Activated B cell treated with CpG ODN at 0.5 μM for 24 hours (primary cell): ENCODE results near the gene ICE2. TPM values are rescaled to one million over a fixed set of nuclear protein-coding genes. Genes with fewer than 3 reads are reported as not detected.
A peak's percentile ranks its signal among the peaks of the same experiment; 100 is the strongest.

Experiments
- ATAC-seq: fragments of 200-7000 bp; cut with Tn5 transposase; one replicate; pipeline ENCODE4 v1.10.0; 2021; ENCODE audit warnings: low read depth, mild to moderate bottlenecking, moderate library complexity
- CTCF ChIA-PET: fragments of 350-600 bp; sonication (Branson Sonifier 250); formaldehyde crosslinking; loops from one replicate; lab custom pipeline; 2021; ENCODE audit warnings: antibody characterized with exemption; lab: Charles Lee
- POLR2A ChIA-PET: fragments of 350-600 bp; sonication (Branson Sonifier 250); formaldehyde crosslinking; loops from one replicate; lab custom pipeline; 2021; ENCODE audit warnings: antibody characterized with exemption; lab: Charles Lee
- DNase-seq: peaks from one replicate; pipeline ENCODE4 v3.0.0; 2022
- H3K27ac Mint-ChIP-seq: one replicate; pipeline ENCODE4 v1.8.0; 2020; ENCODE audit warnings: mixed read lengths
- H3K27me3 Mint-ChIP-seq: one replicate; pipeline ENCODE4 v1.8.0; 2021; ENCODE audit warnings: mixed read lengths
- H3K36me3 Mint-ChIP-seq: one replicate; pipeline ENCODE4 v1.8.0; 2021; ENCODE audit warnings: low read depth, mixed read lengths
- H3K4me1 Mint-ChIP-seq: one replicate; pipeline ENCODE4 v1.8.0; 2021; ENCODE audit warnings: mixed read lengths
- H3K4me3 Mint-ChIP-seq: one replicate; pipeline ENCODE4 v1.8.0; 2020; ENCODE audit warnings: mild to moderate bottlenecking, mixed read lengths
- H3K9me3 Mint-ChIP-seq: one replicate; pipeline ENCODE4 v1.8.0; 2020; ENCODE audit warnings: mixed read lengths
- CTCF ChIP-seq: fragments of 200-600 bp; IDR thresholded peaks from one replicate; pipeline ENCODE4 v1.8.0; 2022; ENCODE audit warnings: antibody characterized with exemption, mild to moderate bottlenecking
- intact Hi-C: fragments of 100-400 bp; cut with micrococcal nuclease; formaldehyde crosslinking; loops from one replicate; pipeline ENCODE4 v1.15.1; 2024
- total RNA-seq: library from RNA; stranded (reverse); gene quantifications from 2 replicates; pipeline ENCODE4 v1.2.3, GENCODE V29; 2022

Gene ICE2
- total RNA-seq, 1 donor from 2014 or later, result 78.0 TPM

DNA sequence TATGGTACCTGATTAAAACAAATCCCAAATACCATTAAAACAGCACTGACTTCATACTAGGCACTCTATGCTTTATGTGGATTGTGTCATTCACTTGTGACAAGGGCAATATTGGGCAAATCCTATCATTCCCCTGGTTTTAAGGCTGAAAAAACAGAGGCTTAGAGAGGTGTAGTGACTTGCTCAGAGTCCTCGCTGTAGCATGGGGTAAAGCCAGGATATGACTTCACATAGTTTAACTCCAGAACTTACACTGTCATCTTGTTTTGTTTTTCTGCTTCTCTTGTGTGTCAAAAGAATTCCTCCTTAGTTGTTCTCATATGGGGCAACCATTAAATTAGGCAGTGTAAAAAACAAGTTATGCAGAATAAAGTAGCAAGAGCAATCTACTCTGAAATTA, 40.3 kb upstream of the ICE2 start:
- intact Hi-C loops, result no loop called here
- no peak for ATAC-seq

GRCh38 chr15:60518511-60518910, 39.6 kb upstream of the ICE2 start:
- intact Hi-C loops, result no loop called here

More for the DNA sequence above, 40.3 kb upstream of the ICE2 start:
- Mint-ChIP-seq H3K4me3 (no peak overlapping the region), H3K27me3 (no peaks in the 10 kb centered on the region), H3K4me1 (peaks cover 12% of the 10 kb centered on the region), H3K27ac (no peak overlapping the region), H3K9me3 (no peaks in the 10 kb centered on the region), H3K36me3 (peaks cover 1% of the 10 kb centered on the region)
- no peak for TF ChIP-seq CTCF
- POLR2A ChIA-PET, result no interaction called here
- DNase-seq, result no peak
- CTCF ChIA-PET, result interaction anchor here (1.5 to 6.9 kb wide), 5 partner anchors 11 to 828 kb away, joined by 3 to 140 read pairs (median 10); no protein-coding TSS in a partner anchor

DNA sequence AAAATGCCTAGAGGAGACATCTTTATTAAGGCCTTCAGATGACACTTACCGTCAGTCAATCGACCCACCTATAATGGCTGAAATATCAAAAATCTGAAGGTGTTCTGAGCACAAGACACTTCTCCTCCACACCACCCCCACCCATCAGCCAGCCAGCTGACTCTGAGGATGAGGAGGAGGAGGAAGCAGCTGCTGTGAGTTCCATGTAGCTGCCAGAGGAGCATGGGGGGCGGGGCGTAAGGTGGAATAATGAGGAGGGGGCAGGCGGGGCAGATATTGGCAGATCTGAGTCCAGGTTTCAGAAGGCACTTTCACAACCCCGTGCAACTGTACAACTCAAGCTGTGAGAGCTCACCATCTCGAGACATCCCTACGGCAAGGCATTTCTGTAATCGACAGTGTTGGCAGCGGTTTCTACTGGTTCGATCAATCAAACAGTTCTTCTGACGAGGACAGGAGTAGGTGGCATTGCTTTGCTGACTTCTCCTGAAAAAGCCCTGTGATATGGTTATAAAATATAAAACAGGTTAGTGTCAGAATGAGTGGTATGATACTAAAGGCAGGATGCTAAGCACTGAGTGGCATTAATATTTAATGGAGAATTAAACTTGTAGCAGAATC, 35.4 kb upstream of the ICE2 start:
- Mint-ChIP-seq H3K36me3 (peaks cover 10% of the 10 kb centered on the region), H3K27ac (no peak overlapping the region), H3K9me3 (no peaks in the 10 kb centered on the region), H3K27me3 (no peaks in the 10 kb centered on the region), H3K4me1 (no peaks in the 10 kb centered on the region), H3K4me3 (no peak overlapping the region)
- CTCF ChIA-PET, result interaction anchor here (1.0 kb wide), 1 partner anchor 154 kb away, joined by 3 read pairs; no protein-coding TSS in a partner anchor
- DNase-seq, result no peak
- intact Hi-C loops, result no loop called here
- no peak for ATAC-seq
- POLR2A ChIA-PET, result no interaction called here
- no peak for TF ChIP-seq CTCF

More at GRCh38 chr15:60518511-60518910, 39.6 kb upstream of the ICE2 start:
- CTCF ChIA-PET, result interaction anchor here (1.1 to 6.9 kb wide), 3 partner anchors 10 to 828 kb away, joined by 3 to 140 read pairs (median 90); no protein-coding TSS in a partner anchor
- Mint-ChIP-seq H3K4me1 (peaks cover 12% of the 10 kb centered on the region), H3K4me3 (no peak overlapping the region), H3K27me3 (no peaks in the 10 kb centered on the region), H3K9me3 (no peaks in the 10 kb centered on the region), H3K36me3 (peaks cover 1% of the 10 kb centered on the region), H3K27ac (peak overlapping the region; percentile 0)
- TF ChIP-seq CTCF, result no peak
- no peak for DNase-seq
- ATAC-seq, result no peak
- POLR2A ChIA-PET, result no interaction called here

- H3K36me3 Mint-ChIP-seq, result peaks cover 10% of the 10 kb centered on the region
Observed at GRCh38 chr15:60513676-60514075, 34.7 kb upstream of the ICE2 start.

More at GRCh38 chr15:60513676-60514075, 34.7 kb upstream of the ICE2 start:
- ATAC-seq, result no peak
- no peaks in the 10 kb centered on the region for H3K9me3 Mint-ChIP-seq
- no peak overlapping the region for H3K4me3 Mint-ChIP-seq
- intact Hi-C loops, result no loop called here
- TF ChIP-seq CTCF, result no peak
- no peak for DNase-seq
- ChIA-PET POLR2A (no interaction called here), CTCF (no interaction called here)
- no peak overlapping the region for H3K27ac Mint-ChIP-seq
- no peaks in the 10 kb centered on the region for H3K4me1 Mint-ChIP-seq
- no peaks in the 10 kb centered on the region for H3K27me3 Mint-ChIP-seq
